Type B pancreatic cell (in vitro differentiated cells): ENCODE data around the gene RAPGEF6. TPM values are rescaled to one million over a fixed set of nuclear protein-coding genes. Genes with fewer than 3 reads are reported as not detected.

Source experiments
- DNase-seq: peaks from one replicate; pipeline ENCODE4 v3.0.0; 2021; ENCODE audit warnings: mixed read lengths; ENCODE audit not compliant: unreplicated experiment; ENCODE audit errors: extremely low spot score
- H3K27ac Mint-ChIP-seq: 2 replicates; pipeline ENCODE4 v1.8.0; 2021; ENCODE audit warnings: mild to moderate bottlenecking, mixed read lengths
- H3K27me3 Mint-ChIP-seq: 2 replicates; pipeline ENCODE4 v1.8.0; 2021; ENCODE audit warnings: mixed read lengths
- H3K36me3 Mint-ChIP-seq: 2 replicates; pipeline ENCODE4 v1.8.0; 2021; ENCODE audit warnings: mixed read lengths
- H3K4me1 Mint-ChIP-seq: one replicate; pipeline ENCODE4 v1.8.0; 2021; ENCODE audit warnings: mixed read lengths; ENCODE audit not compliant: unreplicated experiment
- H3K4me3 Mint-ChIP-seq: 2 replicates; pipeline ENCODE4 v1.8.0; 2021; ENCODE audit warnings: mild to moderate bottlenecking, mixed read lengths
- H3K9me3 Mint-ChIP-seq: 2 replicates; pipeline ENCODE4 v1.8.0; 2021; ENCODE audit warnings: mixed read lengths
- CTCF ChIP-seq: fragments of 200-600 bp; sonication (generic); conservative IDR thresholded peaks from 2 replicates; pipeline ENCODE4 v1.5.0; 2021; ENCODE audit warnings: antibody characterized with exemption, mild to moderate bottlenecking
- total RNA-seq: library from RNA; stranded (reverse); gene quantifications from 2 replicates; pipeline ENCODE4 v1.2.1, GENCODE V29; 2021; ENCODE audit warnings: low replicate concordance

The RAPGEF6 gene
- total RNA-seq, 1 donor from 2014 or later: 23.4 TPM

- H3K9me3 Mint-ChIP-seq: no peaks in the 10 kb centered on the region
- no peak for DNase-seq
- H3K27ac Mint-ChIP-seq: no peak overlapping the region
- no peaks in the 10 kb centered on the region for H3K4me1 Mint-ChIP-seq
- no peaks in the 10 kb centered on the region for H3K27me3 Mint-ChIP-seq
- no peak overlapping the region for H3K4me3 Mint-ChIP-seq
- peaks cover 19% of the 10 kb centered on the region for H3K36me3 Mint-ChIP-seq
- no peak for TF ChIP-seq CTCF
These were observed 193.8 kb downstream of the RAPGEF6 start for GRCh38 chr5:131441184-131441583.

- Mint-ChIP-seq H3K27ac (no peak overlapping the region), H3K9me3 (no peaks in the 10 kb centered on the region), H3K27me3 (no peaks in the 10 kb centered on the region), H3K4me3 (no peak overlapping the region), H3K36me3 (peaks cover 30% of the 10 kb centered on the region), H3K4me1 (no peaks in the 10 kb centered on the region)
- no peak for TF ChIP-seq CTCF
- no peak for DNase-seq
These were observed 198.9 kb downstream of the RAPGEF6 start for GRCh38 chr5:131436081-131436480.

- no peaks in the 10 kb centered on the region for H3K27me3 Mint-ChIP-seq
- H3K4me3 Mint-ChIP-seq: no peak overlapping the region
- DNase-seq: no peak
- no peak overlapping the region for H3K27ac Mint-ChIP-seq
- H3K9me3 Mint-ChIP-seq: no peaks in the 10 kb centered on the region
- peaks cover 37% of the 10 kb centered on the region for H3K36me3 Mint-ChIP-seq
- H3K4me1 Mint-ChIP-seq: no peaks in the 10 kb centered on the region
- TF ChIP-seq CTCF: no peak
These were observed 201.9 kb downstream of the RAPGEF6 start for GRCh38 chr5:131433109-131433508.

- no peak for TF ChIP-seq CTCF
- H3K27me3 Mint-ChIP-seq: no peaks in the 10 kb centered on the region
- no peak overlapping the region for H3K4me3 Mint-ChIP-seq
- DNase-seq: no peak
- peaks cover 32% of the 10 kb centered on the region for H3K36me3 Mint-ChIP-seq
- no peak overlapping the region for H3K27ac Mint-ChIP-seq
- no peaks in the 10 kb centered on the region for H3K4me1 Mint-ChIP-seq
- H3K9me3 Mint-ChIP-seq: no peaks in the 10 kb centered on the region
These were observed 203.2 kb downstream of the RAPGEF6 start for GRCh38 chr5:131431794-131432193.

GRCh38 chr5:131430794-131431193 is 204.2 kb downstream of the RAPGEF6 start:
- H3K4me3 Mint-ChIP-seq: no peak overlapping the region
- no peaks in the 10 kb centered on the region for H3K4me1 Mint-ChIP-seq
- no peaks in the 10 kb centered on the region for H3K27me3 Mint-ChIP-seq
- DNase-seq: no peak
- H3K36me3 Mint-ChIP-seq: peaks cover 28% of the 10 kb centered on the region
- H3K9me3 Mint-ChIP-seq: no peaks in the 10 kb centered on the region
- H3K27ac Mint-ChIP-seq: no peak overlapping the region
- no peak for TF ChIP-seq CTCF

- DNase-seq: no peak
- no peaks in the 10 kb centered on the region for H3K4me1 Mint-ChIP-seq
- TF ChIP-seq CTCF: no peak
- no peak overlapping the region for H3K27ac Mint-ChIP-seq
- no peak overlapping the region for H3K4me3 Mint-ChIP-seq
- peaks cover 23% of the 10 kb centered on the region for H3K36me3 Mint-ChIP-seq
- no peaks in the 10 kb centered on the region for H3K27me3 Mint-ChIP-seq
- no peaks in the 10 kb centered on the region for H3K9me3 Mint-ChIP-seq
These were observed 209.0 kb downstream of the RAPGEF6 start for GRCh38 chr5:131426011-131426410.
